Liver (tissue), 9 donors: ENCODE results near the gene SYNJ2. TPM values are rescaled to one million over a fixed set of nuclear protein-coding genes. Genes with fewer than 3 reads are reported as not detected.

Source experiments
- DNase-seq: peaks from one replicate; pipeline ENCODE4 v3.0.0-alpha.2; 2017; ENCODE audit warnings: low spot score
- H3K27ac ChIP-seq, 2 donors: one replicate each; pipeline ENCODE4 v1.7.0; 2013; ENCODE audit warnings: inconsistent platforms in 2 of 2, low read length in 2 of 2, control low read depth in 1 of 2, low read depth in 1 of 2, mild to moderate bottlenecking in 1 of 2
- H3K27me3 ChIP-seq, 4 donors: one replicate each; pipeline versions ENCODE4 v1.6.1 to v1.7.0; 2013; ENCODE audit warnings: low read length in 3 of 4, inconsistent platforms in 1 of 4, mild to moderate bottlenecking in 1 of 4, moderate library complexity in 1 of 4; ENCODE audit not compliant: control insufficient read depth in 4 of 4, insufficient read depth in 4 of 4
- H3K36me3 ChIP-seq, 4 donors: one replicate each; pipeline versions ENCODE4 v1.6.1 to v1.7.0; 2013; ENCODE audit warnings: low read length in 3 of 4, mild to moderate bottlenecking in 3 of 4, low read depth in 1 of 4, moderate library complexity in 1 of 4; ENCODE audit not compliant: control insufficient read depth in 4 of 4, insufficient read depth in 3 of 4
- H3K4me1 ChIP-seq, 4 donors: one replicate each; pipeline versions ENCODE4 v1.6.1 to v1.7.0; 2013; ENCODE audit warnings: low read length in 3 of 4, mild to moderate bottlenecking in 3 of 4, moderate library complexity in 1 of 4; ENCODE audit not compliant: control insufficient read depth in 4 of 4, insufficient read depth in 4 of 4
- H3K4me3 ChIP-seq, 3 donors: one replicate each; pipeline versions ENCODE4 v1.6.1 to v1.7.0; 2013; ENCODE audit warnings: low read length in 3 of 3, control low read depth in 1 of 3, low read depth in 1 of 3, mild to moderate bottlenecking in 1 of 3
- H3K9ac ChIP-seq, 2 donors: one replicate each; pipeline ENCODE4 v1.7.0; 2013; ENCODE audit warnings: low read length in 2 of 2, mild to moderate bottlenecking in 2 of 2, moderate library complexity in 2 of 2, control low read depth in 1 of 2, low read depth in 1 of 2
- H3K9me3 ChIP-seq, 4 donors: one replicate each; pipeline versions ENCODE4 v1.6.1 to v1.7.0; 2013; ENCODE audit warnings: low read length in 3 of 4; ENCODE audit not compliant: control insufficient read depth in 4 of 4
- ATF3 ChIP-seq: IDR thresholded peaks from 2 replicates; pipeline ENCODE4 v1.6.1; 2016; ENCODE audit warnings: antibody characterized with exemption
- CTCF ChIP-seq: fragments of 150-350 bp; IDR thresholded peaks from 2 replicates; pipeline ENCODE4 v1.5.1; 2017; ENCODE audit warnings: improper control_type of control experiment, low read depth, low read length; ENCODE audit not compliant: missing input control
- EGR1 ChIP-seq, 2 donors: IDR thresholded peaks; 2 replicates each; pipeline ENCODE4 v1.6.1; 2016 to 2018; ENCODE audit warnings: antibody characterized with exemption in 2 of 2, low read depth in 2 of 2
- FOXA1 ChIP-seq: IDR thresholded peaks from 2 replicates; pipeline ENCODE4 v1.6.1; 2016; ENCODE audit warnings: antibody characterized with exemption
- FOXA2 ChIP-seq: IDR thresholded peaks from 2 replicates; pipeline ENCODE4 v1.6.1; 2016; ENCODE audit warnings: antibody characterized with exemption
- GABPA ChIP-seq, 2 donors: IDR thresholded peaks in 1 of 2; conservative IDR thresholded peaks in 1 of 2; 2 replicates each; pipeline ENCODE4 v1.6.1; 2016; ENCODE audit warnings: antibody characterized with exemption in 2 of 2, mild to moderate bottlenecking in 1 of 2, moderate library complexity in 1 of 2
- HNF4A ChIP-seq, 2 donors: conservative IDR thresholded peaks; 2 replicates each; pipeline ENCODE4 v1.6.1; 2016; ENCODE audit warnings: antibody characterized with exemption in 2 of 2, mild to moderate bottlenecking in 2 of 2
- HNF4G ChIP-seq: IDR thresholded peaks from 2 replicates; pipeline ENCODE4 v1.6.1; 2016; ENCODE audit warnings: antibody characterized with exemption
- JUND ChIP-seq, 2 donors: IDR thresholded peaks; 2 replicates each; pipeline ENCODE4 v1.6.1; 2016; ENCODE audit warnings: antibody characterized with exemption in 2 of 2
- MAX ChIP-seq: IDR thresholded peaks from 2 replicates; pipeline ENCODE4 v1.6.1; 2016; ENCODE audit warnings: antibody characterized with exemption
- NR2F2 ChIP-seq: IDR thresholded peaks from 2 replicates; pipeline ENCODE4 v1.6.1; 2016; ENCODE audit warnings: antibody characterized with exemption
- RAD21 ChIP-seq, 2 donors: IDR thresholded peaks; 2 replicates each; pipeline ENCODE4 v1.6.1; 2016; ENCODE audit warnings: antibody characterized with exemption in 2 of 2, mild to moderate bottlenecking in 2 of 2
- REST ChIP-seq: IDR thresholded peaks from 2 replicates; pipeline ENCODE4 v1.6.1; 2016; ENCODE audit warnings: antibody characterized with exemption, mild to moderate bottlenecking
- RXRA ChIP-seq, 2 donors: IDR thresholded peaks; 2 replicates each; pipeline ENCODE4 v1.6.1; 2017 to 2018; ENCODE audit warnings: antibody characterized with exemption in 2 of 2, mild to moderate bottlenecking in 1 of 2
- SP1 ChIP-seq: IDR thresholded peaks from 2 replicates; pipeline ENCODE4 v1.6.1; 2018; ENCODE audit warnings: antibody characterized with exemption, mild to moderate bottlenecking
- TAF1 ChIP-seq: conservative IDR thresholded peaks from 2 replicates; pipeline ENCODE4 v1.6.1; 2016; ENCODE audit warnings: antibody characterized with exemption, mild to moderate bottlenecking
- YY1 ChIP-seq: IDR thresholded peaks from 2 replicates; pipeline ENCODE4 v1.6.1; 2016; ENCODE audit warnings: antibody characterized with exemption, mild to moderate bottlenecking
- ZBTB33 ChIP-seq: IDR thresholded peaks from 2 replicates; pipeline ENCODE4 v1.6.1; 2016; ENCODE audit warnings: antibody characterized with exemption
- WGBS: extraction: QIAGEN DNeasy Blood & Tissue Kit; methylation state at CpG from one replicate; pipeline ENCODE4 v1.1.7; 2013; 5-methylcytosine and 5-hydroxymethylcytosine counted together
- polyA plus RNA-seq, 2 donors: library from polyadenylated mRNA; stranded (reverse) in 1 of 2; unstranded in 1 of 2; fragments of 200-250 nt in 1 of 2; fragments of >200 nt in 1 of 2; fragmentation: Nextera tagmentation in 1 of 2; extraction: Ambion mirVana in 1 of 2; gene quantifications; one replicate each; pipeline versions ENCODE4 v1.2.1 to v1.2.3, GENCODE V29; 2013 to 2015
- total RNA-seq, 2 donors: library from RNA; depleted of rRNA; stranded (reverse); fragments of >200 nt; gene quantifications; one replicate each; pipeline ENCODE4 v1.2.3, GENCODE V29; 2014
- donor health status: healthy.
- donor health status: healthy.
- donor health status: healthy.
- donor health status: healthy.
- donor health status: healthy.

The SYNJ2 gene
- total and polyA plus RNA-seq, 4 donors: 2.4 to 8.9 (median 3.2) TPM

- no peak for TF ChIP-seq RAD21 (IDR thresholded peaks at IDR 0.05)
- no peak for TF ChIP-seq TAF1
- no peak for TF ChIP-seq HNF4A (conservative IDR thresholded peaks at IDR 0.05)
- no peak for TF ChIP-seq YY1
- TF ChIP-seq JUND (IDR thresholded peaks at IDR 0.05): no peak
- no peak for TF ChIP-seq ZBTB33
- TF ChIP-seq EGR1 (IDR thresholded peaks at IDR 0.05; ENCODE audit: low read depth in 2 of 2): no peak
- no peak for TF ChIP-seq ATF3
- no peak for TF ChIP-seq RXRA (IDR thresholded peaks at IDR 0.05)
- TF ChIP-seq FOXA2: no peak
- TF ChIP-seq NR2F2: no peak
Measured at GRCh38 chr6:158033077-158033750, 51.6 kb downstream of the SYNJ2 start (continued).

- Histone ChIP-seq H3K27me3 (no peaks in the 10 kb centered on the region), H3K9me3 (no peaks in the 10 kb centered on the region), H3K4me1 (peaks cover 2 to 26% (median 18%) of the 10 kb centered on the region in 4 donors), H3K27ac (peak overlapping the region; percentile 14 to 42), H3K4me3 (no peak overlapping the region), H3K36me3 (peaks cover 0 to 2% (median 0%) of the 10 kb centered on the region in 4 donors), H3K9ac (no peak overlapping the region)
- no peak for DNase-seq
- 31% methylated on average over 14 of the region's 14 CpGs for WGBS
- TF ChIP-seq HNF4A (conservative IDR thresholded peaks at IDR 0.05) (peak; percentile 87 to 88), JUND (IDR thresholded peaks at IDR 0.05) (no peak), FOXA1 (peak; percentile 77), MAX (peak; percentile 81), TAF1 (no peak), REST (no peak), RAD21 (IDR thresholded peaks at IDR 0.05) (peak; percentile 35 to 62), CTCF (no peak), SP1 (peak; percentile 86), YY1 (peak; percentile 35), NR2F2 (no peak), FOXA2 (peak; percentile 83), ZBTB33 (no peak), GABPA (IDR thresholded peaks at IDR 0.05 in 1 of 2, conservative IDR thresholded peaks at IDR 0.05 in 1 of 2) (no peak), HNF4G (peak; percentile 90), RXRA (IDR thresholded peaks at IDR 0.05) (peak; percentile 51 to 69), ATF3 (no peak), EGR1 (IDR thresholded peaks at IDR 0.05; ENCODE audit: low read depth in 2 of 2) (no peak)
Measured at GRCh38 chr6:158033751-158034702, 52.4 kb downstream of the SYNJ2 start.
